Posterior vena cava (tissue), 2 donors: Measurements from ENCODE around the gene GPRASP1. TPM values are rescaled to one million over a fixed set of nuclear protein-coding genes. Genes with fewer than 3 reads are reported as not detected.

Source experiments
- DNase-seq: peaks from one replicate; pipeline ENCODE4 v3.0.0-alpha.2; 2020; ENCODE audit warnings: low spot score
- intact Hi-C, 2 donors: fragments of 100-400 bp; cut with DNase I; formaldehyde crosslinking; loops; one replicate each; pipeline versions ENCODE4 v1.14.1 to v1.14.2; 2022 to 2023
- total RNA-seq, 2 donors: library from RNA; stranded (reverse); fragmentation: NEBNext Ultra II Directional; extraction: Animal tissue kit (Norgen Biotek cat#: 25700); gene quantifications; one replicate each; pipeline ENCODE4 v1.2.1, GENCODE V29; 2021
- donor health status: DM: yes; HTN: yes; CAD: no.
- donor health status: DM: yes; HTN: yes; CAD: no.

Gene GPRASP1
- total RNA-seq, 2 donors from 2014 or later: 10.2 to 11.1 TPM

DNA sequence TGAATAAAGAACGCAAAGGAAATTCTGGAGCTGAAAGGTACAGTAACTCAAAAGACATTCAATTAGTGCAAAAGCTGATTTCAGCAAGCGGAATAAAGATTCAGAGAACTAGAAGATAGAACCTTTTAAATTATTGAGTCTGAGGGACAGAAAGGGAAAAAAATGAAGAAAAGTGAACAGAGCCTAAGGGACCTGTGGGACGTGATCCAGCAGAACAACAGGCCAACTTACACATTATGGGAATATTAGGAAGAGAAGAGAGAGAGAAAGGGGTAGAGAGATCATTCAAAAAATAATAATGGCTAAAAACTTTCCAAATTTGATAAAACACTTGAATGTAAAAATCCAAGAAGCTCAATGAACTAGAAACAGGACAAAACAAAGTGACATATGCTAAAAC, 43.5 kb downstream of the GPRASP1 start:
- no peak for DNase-seq
- intact Hi-C loops: no loop called here

DNA sequence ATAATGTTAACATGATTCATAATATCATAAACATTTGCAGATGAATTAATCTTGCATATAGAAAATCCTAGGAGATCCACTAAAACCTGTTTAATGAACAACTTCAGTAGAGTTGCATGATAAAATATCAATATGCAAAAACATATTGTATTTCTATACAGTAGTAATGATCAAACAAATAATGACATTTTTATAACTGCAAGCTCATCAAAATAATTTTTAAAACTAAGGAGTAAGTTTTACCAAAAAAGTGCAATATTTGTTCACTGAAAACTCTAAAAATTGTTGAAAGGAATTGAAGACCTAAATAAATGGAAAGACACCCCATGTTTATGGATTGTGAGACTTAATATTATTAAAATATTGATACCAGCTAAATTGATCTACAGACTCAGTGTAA, 45.0 kb downstream of the GPRASP1 start:
- intact Hi-C loops: no loop called here
- no peak for DNase-seq

DNA sequence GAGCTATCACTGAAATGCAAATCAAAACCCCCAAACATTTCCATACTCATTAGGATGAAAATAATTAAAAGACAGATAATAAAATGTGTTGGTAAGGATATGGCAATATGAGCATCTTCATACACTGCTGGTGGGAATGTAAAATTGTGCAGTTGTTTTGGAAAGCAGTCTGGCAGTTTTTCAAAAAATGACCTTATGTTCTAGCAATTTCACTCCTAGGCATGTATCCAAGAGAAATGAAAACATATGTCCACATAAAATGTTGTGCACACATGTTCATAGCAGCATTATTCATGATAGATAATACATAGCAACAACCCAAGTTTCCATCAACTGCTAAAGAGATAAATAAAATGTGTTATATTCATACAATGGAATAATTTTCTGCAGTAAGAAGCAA, 46.2 kb downstream of the GPRASP1 start:
- intact Hi-C loops: no loop called here
- no peak for DNase-seq

Other genes starting within 250 kb of the GPRASP1 start
- gene NXF2B, start 211.5 kb upstream of the GPRASP1 start, total RNA-seq: not detected
- not detected for gene TCP11X2, start 179.7 kb upstream of the GPRASP1 start, total RNA-seq
- gene TMSB15A, start 134.7 kb upstream of the GPRASP1 start, total RNA-seq: under 1 TPM; 0.48 to 0.83 TPM
- gene ARMCX5, start 52.0 kb upstream of the GPRASP1 start, total RNA-seq: 1 to 10 TPM; 8.1 to 9.6 TPM
- 10 to 100 TPM in 1 of 2 donors, 1 to 10 TPM in 1; 9.3 to 11.5 TPM for gene GPRASP2, start 61.0 kb downstream of the GPRASP1 start, total RNA-seq
- gene GPRASP3, start 69.3 kb downstream of the GPRASP1 start, total RNA-seq: 1 to 10 TPM; 4.5 to 6.7 TPM